T1000 (cell line): ENCODE data around the gene LPO.

ENCODE experiments used
- DNase-seq: peaks from one replicate; lab custom pipeline; 2025; ENCODE audit warnings: mixed read lengths; lab: John Stamatoyannopoulos, UW

The LPO gene

DNA sequence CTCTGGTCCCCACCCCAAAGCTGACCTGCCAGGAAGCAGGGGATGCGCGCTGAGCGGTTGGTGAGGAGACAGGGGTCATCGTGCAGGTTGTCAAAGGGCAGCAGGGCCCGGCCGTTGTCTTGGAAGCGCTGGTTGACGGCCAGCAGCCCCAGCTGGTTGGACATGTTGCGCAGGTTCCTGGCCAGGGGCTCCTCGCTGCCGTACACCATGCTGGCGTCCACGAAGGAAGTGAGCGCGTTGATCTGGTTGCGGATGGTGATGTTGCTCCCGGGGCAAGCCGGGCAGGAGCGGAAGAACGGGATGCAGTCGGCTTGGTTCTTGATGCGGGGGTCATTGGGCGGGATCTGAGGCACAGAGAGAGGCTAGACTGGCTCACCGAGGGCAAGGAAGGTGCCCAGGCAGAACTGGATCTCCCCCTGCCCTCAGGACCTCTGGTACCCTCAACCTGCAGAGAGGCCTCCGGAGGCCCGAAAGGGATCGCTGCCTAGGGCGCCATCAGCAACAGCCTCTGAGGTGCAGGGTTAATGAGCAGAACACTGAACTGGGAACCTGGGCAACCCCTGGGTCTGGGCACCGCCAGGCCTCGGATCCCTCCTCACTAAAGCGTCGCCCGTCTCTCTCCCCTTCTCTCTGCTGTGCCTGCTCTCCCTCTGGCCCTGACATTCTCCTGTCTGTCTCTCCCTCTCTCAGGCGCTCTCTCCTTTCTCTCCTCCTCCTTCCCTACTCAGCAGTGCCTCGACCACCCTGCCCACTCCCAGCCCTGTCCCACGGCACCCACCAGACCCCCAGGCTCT lies 39.6 kb downstream of the LPO start:
- DNase-seq = no peak

DNA sequence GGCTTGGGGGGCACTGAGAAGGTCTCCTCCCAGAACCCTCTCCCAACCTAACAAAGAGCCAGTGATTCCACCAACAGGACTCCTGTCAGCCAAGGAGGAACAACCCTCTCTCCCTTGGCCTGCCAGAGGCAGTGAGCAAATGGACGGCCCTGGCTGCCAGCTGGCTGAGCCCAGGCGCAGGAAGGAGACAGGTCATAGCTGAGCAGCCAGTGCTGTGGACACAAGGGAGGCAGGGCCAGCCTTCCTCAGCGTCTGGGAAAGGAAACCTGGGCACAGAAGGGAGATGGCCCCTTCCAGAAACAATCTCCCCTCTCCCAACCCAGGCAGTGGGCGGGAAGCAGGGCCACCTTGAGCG lies 40.3 kb downstream of the LPO start:
- DNase-seq = no peak

DNA sequence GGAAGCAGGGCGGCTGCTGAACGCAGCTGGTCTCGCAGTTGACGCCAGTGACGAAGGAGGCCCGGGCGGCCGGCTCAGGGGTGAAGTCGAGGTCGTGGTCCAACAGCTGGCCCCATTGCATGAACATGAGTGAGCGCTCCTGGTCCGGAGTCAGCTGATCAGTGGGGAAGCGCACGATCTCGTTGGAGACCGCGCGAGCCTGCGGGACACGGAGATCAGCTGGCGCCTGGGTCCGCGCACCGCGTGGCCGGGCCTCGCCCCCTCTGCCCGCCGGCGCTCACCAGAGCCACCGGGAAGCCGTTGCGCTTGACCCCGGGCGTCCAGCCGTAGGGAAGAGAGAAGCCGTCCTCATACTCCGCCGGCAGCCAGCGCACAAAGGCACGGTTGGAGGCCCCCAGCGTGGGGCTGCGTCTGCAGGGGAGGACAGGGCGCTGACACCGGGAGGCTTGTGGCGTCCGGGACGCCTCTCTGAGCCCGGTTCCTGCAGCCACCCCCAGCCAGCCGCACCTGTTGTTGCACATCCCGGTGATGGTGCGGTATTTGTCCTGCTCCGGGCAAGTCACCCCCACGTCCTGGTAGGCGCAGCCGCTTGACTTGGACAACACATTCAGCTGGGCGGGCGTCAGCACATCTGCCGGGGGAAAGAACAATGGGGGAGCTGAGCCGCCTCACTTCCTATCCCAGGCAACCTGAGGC lies 40.8 kb downstream of the LPO start:
- no peak for DNase-seq

DNA sequence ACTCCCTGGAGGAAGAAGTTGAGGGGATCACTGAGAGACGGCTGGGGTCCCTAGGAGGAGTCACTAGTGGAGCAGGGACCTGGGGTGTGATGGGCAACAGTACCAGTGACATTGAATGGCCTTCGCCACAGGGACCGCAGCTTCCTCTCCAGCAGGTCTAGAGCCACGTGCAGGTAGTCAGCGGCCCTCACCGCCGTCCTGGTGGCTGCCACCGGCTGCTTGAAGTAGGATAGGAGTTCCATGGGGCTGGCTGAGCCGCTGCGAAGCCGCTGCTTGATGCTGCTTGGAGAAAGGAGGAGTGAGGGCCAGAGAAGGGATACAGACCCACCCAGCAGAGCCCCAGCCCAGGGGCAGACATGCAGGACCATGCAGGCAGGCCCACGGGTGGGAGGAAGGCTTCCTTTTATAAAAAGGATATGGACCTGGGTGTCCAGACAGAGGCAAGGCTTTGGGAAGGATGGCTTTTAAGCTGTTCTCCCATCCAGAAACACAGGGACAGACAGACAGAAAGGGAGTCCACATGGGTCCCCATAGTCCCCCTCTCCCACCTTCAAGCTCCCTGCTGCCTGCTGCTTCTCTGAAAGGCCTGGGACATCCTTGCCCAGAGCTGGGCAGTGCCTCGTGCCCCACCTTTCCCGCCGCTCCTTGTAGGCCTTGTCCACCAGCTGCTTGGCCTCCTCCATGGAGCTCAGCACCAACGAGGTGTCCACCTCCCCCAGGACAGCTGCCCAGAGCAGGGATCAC lies 41.5 kb downstream of the LPO start:
- DNase-seq = no peak

DNA sequence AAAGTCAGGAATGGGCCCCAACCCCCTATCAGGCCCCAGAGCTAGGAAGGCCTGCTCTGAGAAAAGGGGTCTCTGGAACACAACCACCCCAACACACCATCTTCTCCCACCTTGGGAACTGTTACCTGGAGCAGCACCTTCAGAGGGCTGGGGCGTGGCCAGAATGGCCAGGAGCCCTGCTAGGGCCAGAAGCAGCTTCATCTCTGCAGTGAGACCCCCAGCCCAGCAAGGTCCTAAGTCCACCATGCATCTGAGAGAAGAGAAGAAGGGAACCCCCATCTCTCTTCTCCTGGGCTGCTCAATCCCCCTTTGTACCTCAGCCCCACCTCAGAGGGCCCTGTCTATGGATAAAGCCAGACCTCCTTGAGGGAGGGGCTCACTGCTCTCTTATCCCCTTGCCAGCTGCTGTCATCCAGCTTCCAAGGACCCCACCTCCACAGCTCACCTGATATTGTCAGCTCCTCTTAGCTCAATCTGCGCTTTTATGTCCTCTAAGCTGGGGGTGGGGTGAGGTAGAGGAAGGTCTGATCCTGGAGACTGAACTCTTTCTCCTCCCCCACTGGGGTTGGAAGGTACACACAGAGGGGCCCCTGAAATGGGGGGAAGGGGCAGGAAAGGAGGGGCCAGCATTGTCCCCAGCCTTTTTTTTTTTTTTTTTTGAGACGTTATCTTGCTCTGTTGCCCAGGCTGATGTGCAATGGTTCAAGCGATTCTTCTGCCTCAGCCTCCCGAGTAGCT lies 42.3 kb downstream of the LPO start, which contains the start of gene MPO:
TSS of gene MPO (minus strand) at position 456 of the 738 bp plus-strand sequence. CDS start at position 279, 177 bp downstream.
- no peak for DNase-seq

DNA sequence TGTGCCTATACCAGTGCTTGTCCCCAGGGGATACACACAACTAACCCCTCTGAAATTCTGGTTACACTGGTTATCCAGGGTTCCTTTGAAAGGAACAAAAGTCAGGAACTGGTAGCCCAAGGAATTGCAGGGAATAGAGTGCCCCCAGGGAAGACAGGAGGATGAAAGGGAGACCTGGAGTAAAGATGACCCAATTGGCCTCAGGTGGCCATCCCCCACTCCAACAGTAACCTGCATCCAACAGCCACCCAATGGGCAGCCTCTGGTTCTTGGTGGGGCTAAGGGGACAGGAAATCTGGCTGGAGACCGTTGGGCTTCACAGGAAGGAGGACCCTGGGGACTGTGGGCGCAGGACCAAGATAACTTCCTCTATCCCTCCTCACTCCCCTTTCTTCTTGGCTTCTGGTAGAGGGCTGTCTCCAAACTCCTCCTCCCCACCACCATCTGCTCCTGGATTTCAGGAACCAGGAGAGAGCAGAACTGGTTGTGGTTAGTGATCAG lies 43.2 kb downstream of the LPO start:
- no peak for DNase-seq

DNA sequence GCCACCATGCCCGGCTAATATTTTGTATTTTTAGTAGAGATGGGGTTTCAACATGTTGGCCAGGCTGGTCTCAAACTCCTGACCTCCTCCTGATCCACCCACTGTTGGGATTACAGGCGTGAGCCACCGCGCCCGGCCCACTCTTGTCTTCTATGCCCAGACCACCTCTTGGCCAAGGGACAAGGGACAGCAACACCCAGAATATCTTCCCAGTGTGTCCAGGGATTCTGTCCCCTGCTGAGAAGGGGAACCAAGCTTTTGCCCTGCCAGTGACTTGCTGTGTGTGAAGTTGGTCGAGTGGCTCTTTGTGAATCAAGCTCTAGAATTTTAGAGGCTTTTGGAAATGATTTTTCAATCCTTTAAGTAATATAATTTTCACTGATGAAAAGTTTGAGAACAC lies 44.1 kb downstream of the LPO start:
- no peak for DNase-seq

DNA sequence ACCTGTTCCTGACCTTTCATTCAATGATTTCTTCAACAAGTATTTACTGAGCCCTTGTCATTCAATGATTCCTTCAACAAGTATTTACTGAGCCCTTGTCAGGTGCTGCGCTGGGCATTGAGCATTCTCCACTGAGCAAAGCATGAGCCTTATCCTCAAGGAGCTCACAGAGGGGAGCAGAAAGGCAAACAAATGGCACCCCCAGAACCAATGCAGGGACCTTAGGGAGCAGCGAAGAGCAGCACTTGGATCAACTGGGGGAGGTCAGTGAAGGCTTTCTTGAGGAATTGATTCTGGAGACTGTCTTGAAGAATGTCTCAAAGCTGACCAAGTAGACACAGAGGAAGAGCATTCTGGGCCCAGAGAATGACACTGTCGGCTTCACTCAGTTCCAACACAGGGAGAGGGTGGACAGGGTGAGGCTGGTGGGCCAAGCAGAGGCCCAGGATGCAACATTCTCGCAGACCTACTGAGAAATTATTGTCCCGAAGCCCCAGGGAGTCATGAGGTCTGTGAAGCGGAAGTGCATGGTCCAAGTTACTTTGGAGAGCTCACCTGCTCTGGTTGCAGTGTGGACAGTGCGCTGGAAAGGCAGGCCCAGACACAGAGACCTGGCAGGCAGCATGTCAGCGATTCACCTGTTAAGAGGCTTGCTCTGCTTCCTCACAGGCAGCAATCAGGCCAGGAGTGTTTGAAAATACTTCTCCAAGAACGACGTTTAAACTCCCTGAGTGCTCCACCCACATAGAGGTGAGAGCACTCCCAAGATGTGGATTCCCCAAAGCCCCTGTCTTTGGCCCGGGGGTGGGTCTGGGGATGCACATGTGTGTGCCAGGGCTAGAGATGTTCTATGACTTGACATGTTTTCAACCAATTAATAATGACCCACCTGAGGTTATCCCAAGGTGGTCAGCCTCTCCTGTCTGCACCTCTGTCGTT lies 45.6 kb downstream of the LPO start:
- no peak for DNase-seq

DNA sequence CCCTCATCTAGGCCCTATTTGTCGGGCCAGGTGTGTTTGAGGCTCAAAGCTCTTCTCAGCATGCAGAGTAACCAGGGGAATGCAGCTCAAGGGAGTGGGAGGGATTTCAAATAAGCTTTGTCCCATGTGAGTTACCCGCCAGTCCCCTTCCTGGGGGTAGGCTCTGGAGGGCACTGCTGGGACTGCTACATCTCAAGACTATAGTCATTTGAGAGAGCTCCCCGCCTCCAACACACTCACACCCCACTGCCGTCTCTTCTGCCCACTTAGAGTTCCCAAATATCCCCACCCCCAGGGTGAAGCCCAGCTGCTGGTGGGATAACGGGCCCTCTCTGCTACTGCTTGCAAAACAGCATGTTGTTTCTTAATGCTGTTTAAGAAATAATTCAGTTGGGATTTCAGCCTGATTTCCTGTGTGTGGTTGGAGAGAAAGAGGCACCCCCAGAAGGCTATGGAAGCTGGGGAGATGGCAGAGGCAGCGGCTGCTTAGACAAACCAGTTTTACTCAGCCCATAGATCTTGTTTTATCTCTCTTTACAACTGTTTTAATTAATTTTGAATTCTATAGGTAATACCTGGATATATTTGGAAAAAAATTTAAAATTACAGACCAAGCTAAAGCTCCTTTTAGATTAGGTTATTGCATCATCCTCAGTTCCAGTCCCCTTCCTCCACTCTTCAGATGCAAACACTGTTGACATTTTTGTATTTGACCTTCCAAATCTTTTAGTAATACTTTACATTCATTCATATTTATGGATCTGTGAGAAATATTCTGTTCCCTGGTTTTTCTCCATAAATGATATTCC lies 46.4 kb downstream of the LPO start:
- DNase-seq = no peak

DNA sequence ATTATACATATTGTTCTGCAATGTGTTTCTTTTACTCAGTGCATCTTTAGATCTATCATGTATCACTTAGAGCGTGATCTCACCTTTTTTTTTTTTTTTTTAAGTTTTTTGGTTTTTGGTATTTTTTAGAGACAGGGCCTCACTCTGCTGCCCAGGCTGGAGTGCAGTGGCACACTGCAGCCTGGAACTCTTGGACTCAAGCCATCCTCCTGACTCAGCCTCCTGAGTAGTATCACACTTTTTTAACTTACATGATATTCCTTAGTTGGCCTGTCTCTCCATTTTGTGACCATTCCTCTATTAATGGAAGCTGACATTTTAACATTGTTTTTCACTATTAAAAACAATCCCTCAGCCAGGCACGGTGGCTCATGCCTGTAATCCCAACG lies 47.0 kb downstream of the LPO start:
- no peak for DNase-seq

DNA sequence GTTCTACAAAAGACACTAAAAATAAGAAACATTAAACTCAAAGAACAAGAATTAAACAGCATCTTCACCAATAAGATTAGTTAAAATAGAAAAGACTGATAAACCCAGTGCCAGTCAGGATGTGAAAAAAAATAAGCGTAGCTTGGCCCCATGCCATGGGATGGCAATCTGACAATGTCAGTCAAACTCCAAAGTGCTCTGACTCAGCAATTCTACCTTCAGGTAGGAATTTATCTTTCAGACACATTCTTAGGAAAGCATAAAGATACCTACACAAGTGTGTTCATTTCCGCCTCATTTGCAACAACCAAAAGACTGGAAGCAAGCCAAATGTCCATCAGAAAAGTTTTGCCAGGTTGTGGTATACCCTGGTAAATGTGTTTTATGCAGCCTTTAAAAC lies 51.5 kb downstream of the LPO start:
- DNase-seq = no peak

DNA sequence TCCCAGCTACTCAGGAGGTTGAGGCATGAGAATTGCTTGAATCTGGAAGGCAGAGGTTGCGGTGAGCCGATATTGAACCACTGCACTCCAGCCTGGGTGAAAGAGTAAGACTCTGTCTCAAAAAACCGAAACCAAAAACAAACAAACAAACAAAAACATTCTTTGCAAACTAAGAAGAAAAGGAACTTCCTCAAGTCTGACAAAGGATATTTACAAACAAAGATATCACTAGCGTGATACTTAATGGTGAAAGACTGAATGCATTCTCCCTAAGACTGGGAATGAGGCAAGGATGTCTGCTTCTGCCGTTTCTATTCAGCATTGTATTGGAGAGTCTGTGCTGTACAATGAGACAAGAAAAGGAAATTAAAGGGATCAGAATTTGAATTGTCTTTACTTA lies 52.9 kb downstream of the LPO start:
- DNase-seq = no peak

DNA sequence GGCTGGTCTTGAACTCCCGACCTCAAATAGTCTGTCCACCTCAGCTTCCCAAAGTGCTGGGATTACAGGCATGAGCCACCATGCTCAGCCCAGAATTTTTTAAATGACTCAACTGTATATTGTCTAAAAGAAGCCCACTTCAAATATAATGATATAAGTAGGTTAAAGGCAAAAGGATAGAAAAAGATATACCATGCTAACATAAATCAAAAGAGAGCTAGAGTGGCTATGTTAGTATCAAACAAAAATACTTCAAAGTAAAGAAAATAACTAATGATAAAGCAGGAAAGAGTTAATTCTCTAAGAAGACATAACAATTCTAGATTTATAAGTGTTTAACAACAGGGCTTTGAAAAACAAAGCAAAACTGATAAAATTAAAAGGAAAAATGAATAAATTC lies 55.6 kb downstream of the LPO start:
- DNase-seq = no peak

DNA sequence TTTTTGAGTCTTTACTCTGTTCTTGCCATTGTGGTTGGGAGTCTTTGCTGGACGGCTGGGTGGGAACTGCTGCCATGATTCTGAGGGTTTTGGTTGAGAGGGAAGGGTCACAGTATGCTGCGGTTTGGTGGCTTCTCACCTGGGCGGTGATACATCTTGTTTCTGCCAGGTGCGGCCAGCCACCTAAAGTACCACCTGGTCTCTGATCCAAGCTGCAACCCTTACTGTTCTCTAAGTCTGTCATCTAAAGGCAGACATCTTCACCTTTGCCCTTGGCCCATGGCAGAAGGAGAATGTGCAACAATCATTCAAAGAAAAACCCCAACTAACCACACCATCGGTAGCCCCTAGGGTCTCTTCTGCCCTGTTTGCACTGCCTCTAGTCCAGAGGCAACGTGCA lies 62.0 kb downstream of the LPO start:
- no peak for DNase-seq

DNA sequence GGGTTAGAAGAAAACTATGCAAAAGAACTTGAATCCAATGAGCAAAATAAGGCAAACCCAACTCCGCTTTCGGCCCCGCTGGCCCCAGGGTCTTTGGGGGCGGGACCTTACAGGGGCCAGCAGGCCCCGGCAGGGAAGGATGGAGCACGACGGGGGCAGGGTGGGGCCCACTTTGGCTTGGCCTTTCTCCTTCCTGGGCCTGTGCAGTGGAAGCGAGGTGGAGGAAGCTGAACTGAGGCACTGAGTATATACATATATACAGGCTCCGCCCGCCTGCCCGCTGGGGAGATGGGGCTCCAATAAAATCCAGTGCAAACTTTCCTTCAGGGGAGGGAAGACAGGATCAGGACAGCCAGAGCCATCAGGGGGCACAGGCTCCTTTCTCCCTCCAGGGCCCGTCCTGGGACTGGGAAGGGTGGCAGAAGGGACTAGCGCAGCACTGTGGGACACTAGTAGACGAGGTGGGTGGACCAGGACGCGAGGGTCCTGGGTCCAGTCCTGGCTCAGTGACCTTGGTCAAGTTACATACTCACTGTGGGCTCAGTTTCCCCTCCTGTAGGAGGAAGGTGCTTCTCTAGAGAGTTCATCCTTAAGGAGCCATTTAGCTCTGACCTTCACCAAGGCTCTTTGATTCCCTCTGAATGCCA lies 63.2 kb downstream of the LPO start:
- DNase-seq = no peak

DNA sequence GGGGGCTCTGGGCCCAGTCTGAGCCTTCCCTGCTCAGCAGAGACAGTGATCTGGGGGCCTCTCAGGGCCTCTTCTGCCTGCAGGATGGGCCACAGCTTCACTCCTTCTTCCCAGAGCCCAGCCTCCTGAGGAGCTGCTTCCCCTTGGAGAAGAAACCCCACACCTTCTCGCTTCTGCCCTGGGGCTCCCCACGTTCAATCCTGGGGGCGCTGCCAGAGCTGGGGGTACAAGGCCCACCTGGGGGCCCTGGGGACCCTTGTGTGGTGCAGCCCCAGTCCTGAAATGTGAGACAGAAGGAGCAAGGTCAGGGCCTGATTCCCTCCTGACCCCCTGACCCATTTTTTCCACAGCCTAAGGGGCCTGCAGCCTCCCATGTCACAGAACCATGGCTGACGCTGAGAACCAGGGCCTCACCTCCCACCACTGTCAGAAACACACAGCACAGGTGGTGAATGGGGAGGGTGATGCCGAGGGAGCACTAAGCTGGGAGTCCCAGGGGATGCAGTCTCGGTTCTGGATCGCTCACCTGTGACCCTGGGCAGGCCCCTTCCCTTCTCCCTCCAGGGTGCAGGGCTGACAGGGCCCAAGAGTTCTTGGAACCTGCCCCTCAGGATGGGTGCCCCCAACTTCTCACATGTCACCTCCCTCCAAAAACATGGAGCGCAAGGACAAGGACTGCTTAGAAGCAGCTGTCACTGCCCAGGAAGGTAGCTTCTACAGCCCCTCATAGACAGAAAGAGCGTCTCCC lies 64.0 kb downstream of the LPO start:
- no peak for DNase-seq

DNA sequence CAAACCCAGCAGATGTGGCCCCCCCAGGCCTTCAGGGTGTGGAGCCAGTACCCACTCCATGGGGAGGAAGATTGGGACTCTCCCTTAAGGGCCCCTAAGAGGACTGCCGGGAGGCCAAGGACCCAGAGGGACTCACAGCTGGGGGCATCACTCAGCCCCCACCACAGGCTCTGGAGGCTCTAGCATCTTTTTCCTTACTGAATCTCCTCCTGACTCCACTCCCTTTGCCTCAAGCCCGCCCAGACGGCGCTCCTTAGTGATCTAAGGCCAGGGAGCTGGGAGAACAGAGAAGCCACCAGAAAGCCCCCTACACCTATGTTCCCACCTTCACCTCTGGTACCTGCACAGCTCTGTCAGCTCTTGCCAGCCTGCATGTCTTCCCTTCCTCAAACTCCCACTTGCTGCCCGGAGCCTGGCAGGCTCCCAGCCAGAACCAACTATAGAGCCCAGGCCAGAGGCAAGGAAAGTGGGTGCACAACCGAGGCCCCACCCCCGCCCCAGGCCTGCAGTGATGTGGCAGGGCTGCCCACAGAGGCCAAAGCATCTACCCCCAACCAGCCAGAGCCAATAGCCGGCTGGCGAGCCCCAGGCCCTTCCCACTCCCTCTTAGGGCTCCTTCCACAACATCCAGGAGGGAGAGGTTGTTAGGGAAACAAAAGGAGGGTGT lies 64.7 kb downstream of the LPO start:
- no peak for DNase-seq
